ENCODE results near the gene R3HDM2. TPM values are rescaled to one million over a fixed set of nuclear protein-coding genes. Genes with fewer than 3 reads are reported as not detected.
A peak's percentile ranks its signal among the peaks of the same experiment; 100 is the strongest.

Gene R3HDM2
- total and polyA plus RNA-seq, 12 donors = 21.9 to 91.9 (median 43.2) TPM

DNA sequence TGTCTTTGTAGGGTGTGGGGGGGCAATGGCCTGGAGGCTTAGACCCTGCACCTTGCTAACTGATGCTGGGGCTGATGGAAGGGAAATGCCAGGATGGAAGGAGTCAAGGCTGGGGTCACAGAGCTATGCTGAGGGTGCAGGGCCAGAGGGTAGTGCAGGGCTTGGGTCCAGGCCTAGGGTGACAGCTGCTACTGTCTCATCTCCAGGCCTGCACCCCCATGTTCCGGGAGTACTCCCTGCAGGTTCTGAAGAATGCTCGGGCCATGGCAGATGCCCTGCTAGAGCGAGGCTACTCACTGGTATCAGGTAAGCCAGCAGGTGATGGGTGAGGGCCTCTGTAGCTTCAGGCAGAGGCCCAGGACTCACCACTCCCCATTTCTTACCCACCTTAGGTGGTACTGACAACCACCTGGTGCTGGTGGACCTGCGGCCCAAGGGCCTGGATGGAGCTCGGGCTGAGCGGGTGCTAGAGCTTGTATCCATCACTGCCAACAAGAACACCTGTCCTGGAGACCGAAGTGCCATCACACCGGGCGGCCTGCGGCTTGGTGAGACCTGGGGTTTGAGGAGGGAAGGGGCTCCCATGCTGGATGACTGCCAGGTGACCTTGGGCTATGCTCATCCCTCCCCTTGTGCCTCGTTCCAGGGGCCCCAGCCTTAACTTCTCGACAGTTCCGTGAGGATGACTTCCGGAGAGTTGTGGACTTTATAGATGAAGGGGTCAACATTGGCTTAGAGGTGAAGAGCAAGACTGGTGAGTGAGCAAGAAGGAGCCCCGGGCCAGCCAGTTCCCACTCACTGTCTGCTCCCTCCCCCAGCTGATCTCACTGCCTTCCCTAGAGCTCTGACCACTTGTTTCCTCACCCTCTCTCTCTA lies 197.2 kb downstream of the R3HDM2 start:
- H3K4me1 ChIP-seq (replicated peaks in 1 of 2) = peaks cover 9 to 21% of the 10 kb centered on the region in 2 donors
- peak overlapping the region in 1 of 5 donors; percentile 0 for H3K27ac ChIP-seq
- 81 to 91% (median 89%) methylated on average over 7 to 15 of the region's 15 CpGs for WGBS, 4 donors
- no peak for TF ChIP-seq POLR2A (IDR thresholded peaks at IDR 0.05)
- TF ChIP-seq, protein P1, sequence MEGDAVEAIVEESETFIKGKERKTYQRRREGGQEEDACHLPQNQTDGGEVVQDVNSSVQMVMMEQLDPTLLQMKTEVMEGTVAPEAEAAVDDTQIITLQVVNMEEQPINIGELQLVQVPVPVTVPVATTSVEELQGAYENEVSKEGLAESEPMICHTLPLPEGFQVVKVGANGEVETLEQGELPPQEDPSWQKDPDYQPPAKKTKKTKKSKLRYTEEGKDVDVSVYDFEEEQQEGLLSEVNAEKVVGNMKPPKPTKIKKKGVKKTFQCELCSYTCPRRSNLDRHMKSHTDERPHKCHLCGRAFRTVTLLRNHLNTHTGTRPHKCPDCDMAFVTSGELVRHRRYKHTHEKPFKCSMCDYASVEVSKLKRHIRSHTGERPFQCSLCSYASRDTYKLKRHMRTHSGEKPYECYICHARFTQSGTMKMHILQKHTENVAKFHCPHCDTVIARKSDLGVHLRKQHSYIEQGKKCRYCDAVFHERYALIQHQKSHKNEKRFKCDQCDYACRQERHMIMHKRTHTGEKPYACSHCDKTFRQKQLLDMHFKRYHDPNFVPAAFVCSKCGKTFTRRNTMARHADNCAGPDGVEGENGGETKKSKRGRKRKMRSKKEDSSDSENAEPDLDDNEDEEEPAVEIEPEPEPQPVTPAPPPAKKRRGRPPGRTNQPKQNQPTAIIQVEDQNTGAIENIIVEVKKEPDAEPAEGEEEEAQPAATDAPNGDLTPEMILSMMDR (IDR thresholded peaks at IDR 0.05) = no peak
- intact Hi-C loops (cut with DNase I) = no loop called here
- H3K27me3 ChIP-seq = peaks cover 13% of the 10 kb centered on the region
- no peaks in the 10 kb centered on the region for H3K9me3 ChIP-seq (replicated peaks in 1 of 3)
- no peak overlapping the region for H3K4me3 ChIP-seq
- no peak for DNase-seq
- H3K36me3 ChIP-seq (replicated peaks in 1 of 2) = peaks cover 0 to 30% of the 10 kb centered on the region in 2 donors

DNA sequence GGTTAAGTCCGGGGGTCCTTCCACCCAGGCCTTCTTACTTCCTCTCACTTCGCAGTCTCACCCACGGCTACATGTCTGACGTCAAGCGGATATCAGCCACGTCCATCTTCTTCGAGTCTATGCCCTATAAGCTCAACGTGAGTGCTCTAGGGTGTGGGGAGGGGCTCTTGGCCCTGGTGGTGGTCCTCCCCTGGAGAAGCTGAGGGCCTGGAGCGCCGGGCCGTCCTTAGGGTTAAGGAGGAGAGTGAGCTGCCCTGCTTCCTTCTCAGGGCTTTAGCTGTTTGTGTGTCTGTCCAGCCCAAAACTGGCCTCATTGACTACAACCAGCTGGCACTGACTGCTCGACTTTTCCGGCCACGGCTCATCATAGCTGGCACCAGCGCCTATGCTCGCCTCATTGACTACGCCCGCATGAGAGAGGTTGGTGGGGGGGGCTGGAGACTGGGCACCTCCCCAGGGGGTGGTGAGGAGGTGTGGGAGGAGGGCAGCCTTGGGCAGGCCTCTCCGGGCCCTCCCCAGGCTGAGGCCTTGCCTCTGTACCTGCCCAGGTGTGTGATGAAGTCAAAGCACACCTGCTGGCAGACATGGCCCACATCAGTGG lies 198.6 kb downstream of the R3HDM2 start:
- no peak for DNase-seq
- Histone ChIP-seq H3K36me3 (replicated peaks in 1 of 2) (peaks cover 0 to 30% of the 10 kb centered on the region in 2 donors), H3K27ac (no peak overlapping the region), H3K27me3 (peaks cover 3% of the 10 kb centered on the region), H3K4me3 (no peak overlapping the region), H3K9me3 (replicated peaks in 1 of 3) (no peaks in the 10 kb centered on the region), H3K4me1 (replicated peaks in 1 of 2) (peaks cover 9 to 12% of the 10 kb centered on the region in 2 donors)
- TF ChIP-seq, protein P1 (IDR thresholded peaks at IDR 0.05) = no peak
- no peak for TF ChIP-seq POLR2A (IDR thresholded peaks at IDR 0.05)
- intact Hi-C loops (cut with DNase I) = no loop called here
- WGBS, 4 donors = 87 to 96% (median 92%) methylated on average over 13 to 19 of the region's 19 CpGs

DNA sequence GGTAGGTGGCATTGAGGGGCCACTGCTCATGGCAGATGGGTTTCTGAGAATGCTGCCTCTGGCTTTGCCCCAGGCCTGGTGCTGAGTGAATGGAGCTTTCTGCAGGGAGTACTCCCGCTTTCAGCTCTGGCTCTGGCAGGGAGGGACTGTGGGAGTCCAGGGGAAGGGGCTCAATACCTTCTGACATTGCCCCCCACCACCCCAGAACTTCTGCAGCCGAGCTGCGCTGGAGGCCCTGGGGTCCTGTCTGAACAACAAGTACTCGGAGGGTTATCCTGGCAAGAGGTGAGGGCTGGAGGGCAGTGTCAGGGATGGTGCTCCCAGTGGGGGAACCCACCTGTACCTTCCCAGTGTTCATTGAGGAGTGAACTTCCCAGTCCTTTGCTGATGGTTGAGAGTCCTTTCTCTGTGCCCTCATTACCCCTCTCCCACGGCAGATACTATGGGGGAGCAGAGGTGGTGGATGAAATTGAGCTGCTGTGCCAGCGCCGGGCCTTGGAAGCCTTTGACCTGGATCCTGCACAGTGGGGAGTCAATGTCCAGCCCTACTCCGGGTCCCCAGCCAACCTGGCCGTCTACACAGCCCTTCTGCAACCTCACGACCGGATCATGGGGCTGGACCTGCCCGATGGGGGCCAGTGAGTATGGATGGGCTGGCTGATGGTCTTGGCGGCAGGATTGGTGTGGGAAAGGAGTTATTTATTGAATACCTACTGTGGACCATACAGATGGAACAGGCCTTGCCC lies 199.4 kb downstream of the R3HDM2 start:
- peaks cover 11% of the 10 kb centered on the region for H3K27me3 ChIP-seq
- intact Hi-C loops (cut with DNase I) = no loop called here
- H3K36me3 ChIP-seq (replicated peaks in 1 of 2) = peaks cover 0 to 30% of the 10 kb centered on the region in 2 donors
- WGBS, 4 donors = 93 to 99% (median 94%) methylated on average over 6 to 13 of the region's 13 CpGs
- H3K27ac ChIP-seq = no peak overlapping the region
- peaks cover 9 to 12% of the 10 kb centered on the region in 2 donors for H3K4me1 ChIP-seq (replicated peaks in 1 of 2)
- H3K9me3 ChIP-seq (replicated peaks in 1 of 3) = no peaks in the 10 kb centered on the region
- TF ChIP-seq POLR2A (IDR thresholded peaks at IDR 0.05) = no peak
- TF ChIP-seq, protein P1 (IDR thresholded peaks at IDR 0.05) = no peak
- DNase-seq = no peak
- no peak overlapping the region for H3K4me3 ChIP-seq

Measured in adrenal gland (tissue), 12 donors.